MM.1S (cell line): ENCODE measurements around the gene B4GALNT1.
"Not testable (repeated sequence)": the region's sequence is repeated elsewhere in the genome, so short reads cannot be mapped to it uniquely, and the experiment has no call there.

ENCODE experiments used
- DNase-seq: peaks from one replicate; pipeline ENCODE4 v3.0.0-alpha.2; 2015
- H2AFZ ChIP-seq: fragments of 300-600 bp; sonication (generic); 2 replicates; pipeline ENCODE4 v1.6.0; 2016; ENCODE audit warnings: antibody characterized with exemption, low read length
- H3F3A ChIP-seq: fragments of 300-600 bp; sonication (generic); 2 replicates; pipeline ENCODE4 v1.6.1; 2016; ENCODE audit warnings: mild to moderate bottlenecking, antibody characterized with exemption, low read length, moderate library complexity, mixed read lengths; ENCODE audit not compliant: insufficient read depth
- H3K27ac ChIP-seq: fragments of 300-600 bp; sonication (generic); 2 replicates; pipeline ENCODE4 v1.5.1; 2016; ENCODE audit warnings: mild to moderate bottlenecking, low read length
- H3K27me3 ChIP-seq: fragments of 300-600 bp; sonication (generic); replicated peaks from 2 replicates; pipeline ENCODE4 v1.6.0; 2016; ENCODE audit warnings: low read length; ENCODE audit not compliant: insufficient read depth
- H3K36me3 ChIP-seq: fragments of 300-600 bp; sonication (generic); replicated peaks from 2 replicates; pipeline ENCODE4 v1.6.1; 2016; ENCODE audit warnings: mild to moderate bottlenecking, low read length, mixed read lengths; ENCODE audit not compliant: insufficient read depth
- H3K4me1 ChIP-seq: fragments of 300-600 bp; sonication (generic); 2 replicates; pipeline ENCODE4 v1.6.1; 2016; ENCODE audit warnings: low read length, mixed read lengths
- H3K4me2 ChIP-seq: fragments of 300-600 bp; sonication (generic); 2 replicates; pipeline ENCODE4 v1.6.0; 2016; ENCODE audit warnings: low read depth, low read length
- H3K4me3 ChIP-seq: fragments of 300-600 bp; sonication (generic); 2 replicates; pipeline ENCODE4 v1.5.1; 2016; ENCODE audit warnings: low read length, mixed read lengths
- H3K79me2 ChIP-seq: fragments of 300-600 bp; sonication (generic); 2 replicates; pipeline ENCODE4 v1.6.1; 2016; ENCODE audit warnings: mixed run types, low read length, mixed read lengths
- H3K9ac ChIP-seq: fragments of 300-600 bp; sonication (generic); 2 replicates; pipeline ENCODE4 v1.6.1; 2016; ENCODE audit warnings: low read length, mixed read lengths
- H3K9me2 ChIP-seq: fragments of 300-600 bp; sonication (generic); replicated peaks from 2 replicates; pipeline ENCODE4 v1.6.1; 2016; ENCODE audit warnings: mild to moderate bottlenecking, low read length, mixed read lengths; ENCODE audit not compliant: insufficient read depth
- H3K9me3 ChIP-seq: fragments of 300-600 bp; sonication (generic); replicated peaks from 2 replicates; pipeline ENCODE4 v1.6.1; 2016; ENCODE audit warnings: mild to moderate bottlenecking, low read length, mixed read lengths; ENCODE audit not compliant: insufficient read depth
- H4K20me1 ChIP-seq: fragments of 300-600 bp; sonication (generic); 2 replicates; pipeline ENCODE4 v1.6.1; 2016; ENCODE audit warnings: mild to moderate bottlenecking, low read length, moderate library complexity, mixed read lengths; ENCODE audit not compliant: insufficient read depth
- EZH2 ChIP-seq: fragments of 300-600 bp; sonication (generic); optimal IDR thresholded peaks from 2 replicates; pipeline ENCODE3; 2017; ENCODE audit warnings: low read depth, mild to moderate bottlenecking, antibody characterized with exemption, low read length, mixed read lengths
- EZH2phosphoT487 ChIP-seq: fragments of 300-600 bp; sonication (generic); IDR thresholded peaks from 2 replicates; pipeline ENCODE4 v1.6.1; 2018; ENCODE audit warnings: antibody characterized with exemption, low read length
- TF ChIP-seq, protein P1 (sequence below): fragments of 300-600 bp; sonication (generic); IDR thresholded peaks from 2 replicates; pipeline ENCODE4 v1.5.1; 2016; ENCODE audit warnings: antibody characterized with exemption, low read length, mixed read lengths

Gene B4GALNT1

GRCh38 chr12:57637364-57637763 lies 4.4 kb upstream of the B4GALNT1 start:
- TF ChIP-seq, protein P1, sequence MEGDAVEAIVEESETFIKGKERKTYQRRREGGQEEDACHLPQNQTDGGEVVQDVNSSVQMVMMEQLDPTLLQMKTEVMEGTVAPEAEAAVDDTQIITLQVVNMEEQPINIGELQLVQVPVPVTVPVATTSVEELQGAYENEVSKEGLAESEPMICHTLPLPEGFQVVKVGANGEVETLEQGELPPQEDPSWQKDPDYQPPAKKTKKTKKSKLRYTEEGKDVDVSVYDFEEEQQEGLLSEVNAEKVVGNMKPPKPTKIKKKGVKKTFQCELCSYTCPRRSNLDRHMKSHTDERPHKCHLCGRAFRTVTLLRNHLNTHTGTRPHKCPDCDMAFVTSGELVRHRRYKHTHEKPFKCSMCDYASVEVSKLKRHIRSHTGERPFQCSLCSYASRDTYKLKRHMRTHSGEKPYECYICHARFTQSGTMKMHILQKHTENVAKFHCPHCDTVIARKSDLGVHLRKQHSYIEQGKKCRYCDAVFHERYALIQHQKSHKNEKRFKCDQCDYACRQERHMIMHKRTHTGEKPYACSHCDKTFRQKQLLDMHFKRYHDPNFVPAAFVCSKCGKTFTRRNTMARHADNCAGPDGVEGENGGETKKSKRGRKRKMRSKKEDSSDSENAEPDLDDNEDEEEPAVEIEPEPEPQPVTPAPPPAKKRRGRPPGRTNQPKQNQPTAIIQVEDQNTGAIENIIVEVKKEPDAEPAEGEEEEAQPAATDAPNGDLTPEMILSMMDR: 0 out of 2 replicates have a peak, but pooled peaks have one; percentile 6
- no peak for TF ChIP-seq EZH2
- no peak overlapping the region for H3K27ac ChIP-seq
- no peak overlapping the region for H3K4me3 ChIP-seq
- no peaks in the 10 kb centered on the region for H3K27me3 ChIP-seq
- H3K9me3 ChIP-seq: no peaks in the 10 kb centered on the region
- H3K9me2 ChIP-seq: no peaks in the 10 kb centered on the region
- H3K4me1 ChIP-seq: peaks cover 13% of the 10 kb centered on the region
- no peak overlapping the region for H3K4me2 ChIP-seq
- no peaks in the 10 kb centered on the region for H3K36me3 ChIP-seq
- H4K20me1 ChIP-seq: no peaks in the 10 kb centered on the region
- H3K79me2 ChIP-seq: 0 out of 2 replicates have a peak, but pooled peaks cover under 1% of the 10 kb centered on the region
- no peak overlapping the region for H2AFZ ChIP-seq
- H3F3A ChIP-seq: no peaks in the 10 kb centered on the region
- no peak for DNase-seq
- H3K9ac ChIP-seq: no peak overlapping the region

DNA sequence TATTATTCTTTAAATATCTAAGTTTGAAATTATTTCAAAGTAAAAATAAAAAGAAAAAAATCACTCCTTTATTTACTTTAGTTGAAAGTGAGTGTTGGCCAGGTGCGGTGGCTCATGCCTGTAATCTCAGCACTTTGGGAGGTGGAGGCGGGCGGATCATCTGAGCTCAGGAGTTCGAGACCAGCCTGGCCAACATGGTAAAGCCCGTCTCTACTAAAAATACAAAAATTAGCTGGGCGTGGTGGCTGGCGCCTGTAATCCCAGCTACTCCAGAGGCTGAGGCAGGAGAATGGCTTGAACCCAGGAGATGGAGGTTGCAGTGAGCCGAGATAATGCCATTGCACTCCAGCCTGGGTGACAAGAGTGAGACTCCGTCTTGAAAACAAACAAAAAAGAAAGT lies 3.7 kb upstream of the B4GALNT1 start:
- H3K79me2 ChIP-seq, H3K4me3 ChIP-seq, H3K27ac ChIP-seq, H3K9ac ChIP-seq, H3F3A ChIP-seq, H3K27me3 ChIP-seq, H3K9me2 ChIP-seq, H3K36me3 ChIP-seq, DNase-seq, H4K20me1 ChIP-seq, H3K4me2 ChIP-seq, H3K9me3 ChIP-seq, H2AFZ ChIP-seq: not testable (repeated sequence)
- H3K4me1 ChIP-seq: peaks cover 15% of the 10 kb centered on the region

GRCh38 chr12:57632073-57632957 lies 686 bp downstream of the B4GALNT1 start:
- peak overlapping the region; percentile 90 for H3K4me2 ChIP-seq
- H3K9me2 ChIP-seq: no peaks in the 10 kb centered on the region
- peaks cover 10% of the 10 kb centered on the region; the same call in 1 of the 2 replicates for H3K79me2 ChIP-seq
- peak overlapping the region; percentile 96 for H3K4me3 ChIP-seq
- H3K27me3 ChIP-seq: no peaks in the 10 kb centered on the region
- DNase-seq: peak; percentile 33
- no peaks in the 10 kb centered on the region for H3F3A ChIP-seq
- H2AFZ ChIP-seq: peak overlapping the region; percentile 97
- H3K36me3 ChIP-seq: no peaks in the 10 kb centered on the region
- no peaks in the 10 kb centered on the region for H3K9me3 ChIP-seq
- H3K27ac ChIP-seq: no peak overlapping the region
- TF ChIP-seq, protein P1: no peak
- TF ChIP-seq EZH2phosphoT487: no peak
- TF ChIP-seq EZH2: no peak
- no peaks in the 10 kb centered on the region for H4K20me1 ChIP-seq
- H3K4me1 ChIP-seq: peaks cover 11% of the 10 kb centered on the region; the same call in 1 of the 2 replicates
- peak overlapping the region; percentile 82 for H3K9ac ChIP-seq

DNA sequence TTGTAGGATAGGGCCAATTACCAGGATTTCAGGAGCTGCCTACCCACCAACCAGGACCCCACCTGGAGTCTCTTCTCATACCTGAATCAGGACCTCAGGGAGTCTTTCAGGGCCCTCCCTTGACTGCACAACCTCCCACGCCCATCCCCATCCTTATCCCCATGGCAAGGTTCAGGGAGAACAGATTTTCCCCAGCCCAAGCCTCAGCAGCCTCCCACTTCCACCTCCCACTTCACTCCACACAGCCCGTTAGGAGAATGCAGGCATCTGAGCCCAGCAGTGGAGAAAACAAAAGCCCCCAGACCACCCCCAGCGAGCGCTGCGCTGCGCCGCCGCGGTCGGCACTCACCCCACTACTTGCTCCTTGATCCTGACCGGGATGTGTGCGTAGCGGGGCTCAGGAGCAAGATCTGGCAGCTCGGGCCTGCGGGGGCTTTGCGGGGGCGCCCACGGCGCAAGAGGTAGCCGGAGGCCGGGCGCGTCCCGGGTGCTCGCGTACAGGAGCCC lies 1.4 kb downstream of the B4GALNT1 start:
- TF ChIP-seq, protein P1: no peak
- TF ChIP-seq EZH2 (no peak), EZH2phosphoT487 (no peak)
- Histone ChIP-seq H3K9me3 (no peaks in the 10 kb centered on the region), H3K4me1 (peaks cover 11% of the 10 kb centered on the region; the same call in 1 of the 2 replicates), H2AFZ (peak overlapping the region; percentile 97), H4K20me1 (no peaks in the 10 kb centered on the region), H3K4me3 (peak overlapping the region; percentile 96), H3K36me3 (no peaks in the 10 kb centered on the region), H3K27ac (no peak overlapping the region), H3K79me2 (peaks cover 10% of the 10 kb centered on the region; the same call in 1 of the 2 replicates), H3K9ac (no peak overlapping the region), H3K4me2 (peak overlapping the region; percentile 90), H3K27me3 (no peaks in the 10 kb centered on the region), H3K9me2 (no peaks in the 10 kb centered on the region), H3F3A (no peaks in the 10 kb centered on the region)
- no peak for DNase-seq
